WTC11 (cell line): Measurements from ENCODE around the gene PKD2L2.

Experiments used
- CTCF ChIP-seq: fragments of 200-600 bp; IDR thresholded peaks from 2 replicates; pipeline ENCODE4 v1.8.0; 2022; ENCODE audit warnings: antibody characterized with exemption
- EMX1 ChIP-seq: fragments of 250-450 bp; sonication (Bioruptor Pico); IDR thresholded peaks from 2 replicates; pipeline ENCODE4 v1.8.0; 2021; ENCODE audit warnings: mild to moderate bottlenecking
- ESRRA ChIP-seq: sonication (generic); formaldehyde crosslinking; IDR thresholded peaks from 2 replicates; pipeline ENCODE4 v1.8.1; 2022; ENCODE audit warnings: mild to moderate bottlenecking, missing genetic modification reagents, borderline replicate concordance
- NR3C1 ChIP-seq: sonication (generic); formaldehyde crosslinking; conservative IDR thresholded peaks from 2 replicates; pipeline ENCODE4 v1.8.1; 2023; ENCODE audit warnings: low read depth, mild to moderate bottlenecking, missing genetic modification reagents
- PRDM15 ChIP-seq: sonication (generic); formaldehyde crosslinking; IDR thresholded peaks from 2 replicates; pipeline ENCODE4 v1.8.0; 2022; ENCODE audit warnings: missing genetic modification reagents
- TEAD4 ChIP-seq: sonication (generic); formaldehyde crosslinking; IDR thresholded peaks from 2 replicates; pipeline ENCODE4 v1.8.0; 2022; ENCODE audit warnings: mild to moderate bottlenecking, missing genetic modification reagents
- ZNF423 ChIP-seq: fragments of 250-450 bp; sonication (Bioruptor Pico); IDR thresholded peaks from 2 replicates; pipeline ENCODE4 v2.1.2; 2022; ENCODE audit warnings: mild to moderate bottlenecking, moderate library complexity

DNA sequence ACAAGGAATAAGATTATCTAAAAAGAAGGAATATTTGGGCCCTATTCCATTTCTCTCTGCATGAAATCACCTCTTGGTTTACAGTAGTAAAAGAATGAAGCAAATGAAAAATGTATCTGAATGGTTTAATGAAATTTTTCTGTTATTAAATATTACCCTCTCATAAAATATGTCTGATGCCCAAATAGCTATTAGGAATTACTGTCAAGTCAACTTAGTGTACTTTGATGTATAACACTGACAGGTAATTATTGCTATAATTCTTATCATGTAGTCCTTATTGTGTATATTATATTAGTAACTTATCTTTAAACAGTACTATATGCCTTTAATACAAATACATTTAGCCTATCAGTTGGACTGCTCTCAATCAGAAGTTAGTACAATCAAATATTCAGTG, 13.2 kb upstream of the PKD2L2 start:
- TF ChIP-seq CTCF, result no peak
- no peak for TF ChIP-seq PRDM15
- TF ChIP-seq ZNF423, result no peak
- TF ChIP-seq ESRRA (CRISPR knock-in tag), result no peak
- TF ChIP-seq EMX1 (CRISPR knock-in tag), result no peak
- TF ChIP-seq NR3C1 (CRISPR knock-in tag), result no peak
- TF ChIP-seq TEAD4 (CRISPR knock-in tag), result no peak
